Measurements from ENCODE around the gene ZNF217.

DNA sequence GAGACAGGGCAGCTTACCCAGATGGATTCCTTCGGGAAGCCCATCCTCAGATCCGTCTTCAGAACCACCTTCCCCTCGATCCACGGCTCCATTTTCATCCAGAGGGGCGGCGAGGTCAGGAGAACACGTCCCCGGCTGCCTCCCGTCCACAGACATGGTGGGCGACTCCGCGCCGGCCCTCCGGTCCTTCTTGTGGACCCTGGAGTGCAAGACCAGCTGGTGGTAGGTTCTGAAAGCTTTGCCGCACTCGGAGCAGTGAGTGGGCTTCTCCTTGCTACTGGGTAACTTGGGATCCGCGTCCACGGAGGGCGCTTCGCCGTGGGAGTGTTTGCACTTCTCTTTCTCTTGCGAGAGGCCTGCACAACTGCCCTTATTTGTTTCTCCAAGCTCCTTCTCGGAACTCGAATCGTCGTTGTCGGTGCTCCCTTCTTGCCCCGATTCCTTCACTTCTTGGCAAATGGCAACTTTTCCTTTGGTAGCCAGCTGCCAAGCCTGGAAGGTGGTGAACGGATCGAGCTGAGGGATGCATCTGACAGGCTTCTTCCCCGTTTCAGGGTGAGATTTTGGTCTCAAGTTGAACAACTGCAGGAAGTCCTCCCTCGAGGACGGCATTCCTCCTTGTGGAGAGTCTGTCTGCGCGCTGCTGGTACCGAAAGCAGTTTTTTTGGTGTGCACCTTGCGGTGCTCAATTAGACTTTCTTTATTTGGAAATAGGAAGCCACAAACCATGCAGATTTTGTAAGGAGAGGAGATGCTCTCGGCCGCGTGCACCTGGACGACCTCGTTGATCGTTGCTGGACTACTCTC is 12.0 kb downstream of the ZNF217 start:
- no peak for TF ChIP-seq EZH2 (IDR thresholded peaks at IDR 0.05; ENCODE audit: low read length, unreplicated experiment)
- TF ChIP-seq, protein P1, sequence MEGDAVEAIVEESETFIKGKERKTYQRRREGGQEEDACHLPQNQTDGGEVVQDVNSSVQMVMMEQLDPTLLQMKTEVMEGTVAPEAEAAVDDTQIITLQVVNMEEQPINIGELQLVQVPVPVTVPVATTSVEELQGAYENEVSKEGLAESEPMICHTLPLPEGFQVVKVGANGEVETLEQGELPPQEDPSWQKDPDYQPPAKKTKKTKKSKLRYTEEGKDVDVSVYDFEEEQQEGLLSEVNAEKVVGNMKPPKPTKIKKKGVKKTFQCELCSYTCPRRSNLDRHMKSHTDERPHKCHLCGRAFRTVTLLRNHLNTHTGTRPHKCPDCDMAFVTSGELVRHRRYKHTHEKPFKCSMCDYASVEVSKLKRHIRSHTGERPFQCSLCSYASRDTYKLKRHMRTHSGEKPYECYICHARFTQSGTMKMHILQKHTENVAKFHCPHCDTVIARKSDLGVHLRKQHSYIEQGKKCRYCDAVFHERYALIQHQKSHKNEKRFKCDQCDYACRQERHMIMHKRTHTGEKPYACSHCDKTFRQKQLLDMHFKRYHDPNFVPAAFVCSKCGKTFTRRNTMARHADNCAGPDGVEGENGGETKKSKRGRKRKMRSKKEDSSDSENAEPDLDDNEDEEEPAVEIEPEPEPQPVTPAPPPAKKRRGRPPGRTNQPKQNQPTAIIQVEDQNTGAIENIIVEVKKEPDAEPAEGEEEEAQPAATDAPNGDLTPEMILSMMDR (conservative IDR thresholded peaks at IDR 0.05; ENCODE audit: low read depth, low read length): no peak

Measured in PC-3 (cell line).